Activated T-cell treated with anti-CD3 and anti-CD28 coated beads for 48 hours (primary cell): ENCODE data around the gene UMODL1.
A peak's percentile ranks its signal among the peaks of the same experiment; 100 is the strongest.

Experiments used
- DNase-seq: peaks from one replicate; pipeline ENCODE4 v3.0.0-alpha.2; 2020; ENCODE audit warnings: low read depth

The UMODL1 gene

DNA sequence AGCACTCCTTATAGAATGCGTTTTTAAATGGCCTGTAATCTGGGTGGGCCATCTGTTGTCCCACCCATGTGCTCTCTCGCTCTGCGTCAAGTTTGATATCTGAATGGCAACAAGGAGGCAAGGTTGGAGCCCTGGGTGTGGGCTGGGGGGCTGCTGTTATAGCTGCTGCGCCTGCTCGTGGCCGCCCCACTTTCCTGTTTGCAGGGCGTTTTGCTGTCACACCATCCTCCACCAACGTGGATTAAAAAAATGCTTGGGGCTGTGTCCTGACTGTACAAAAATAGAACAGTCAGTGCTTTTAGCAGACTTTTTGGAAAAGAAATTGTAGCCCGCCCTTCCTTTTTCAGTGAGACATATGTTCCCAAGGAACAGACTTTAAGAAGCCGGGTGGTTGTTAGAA, 25.4 kb downstream of the UMODL1 start:
- no peak for DNase-seq

DNA sequence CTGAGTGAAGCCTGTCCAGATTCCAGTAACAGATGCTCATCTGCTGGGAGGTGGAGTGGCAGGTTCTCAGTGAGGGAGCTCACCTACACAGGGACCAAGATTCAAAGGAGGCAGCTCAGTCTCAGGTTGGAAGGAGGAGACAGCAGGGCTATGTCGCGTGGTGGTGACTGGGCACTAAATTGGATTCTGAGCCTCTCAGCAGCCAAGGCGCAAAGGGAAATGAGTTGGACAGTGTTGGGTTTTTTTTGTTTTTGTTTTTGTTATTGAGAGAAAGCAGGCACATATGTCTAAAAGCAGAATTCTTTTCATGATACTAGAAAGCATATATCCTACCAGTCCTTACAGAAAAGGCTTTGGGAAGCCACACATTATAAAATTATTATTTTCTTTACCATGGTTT, 26.2 kb downstream of the UMODL1 start:
- no peak for DNase-seq

DNA sequence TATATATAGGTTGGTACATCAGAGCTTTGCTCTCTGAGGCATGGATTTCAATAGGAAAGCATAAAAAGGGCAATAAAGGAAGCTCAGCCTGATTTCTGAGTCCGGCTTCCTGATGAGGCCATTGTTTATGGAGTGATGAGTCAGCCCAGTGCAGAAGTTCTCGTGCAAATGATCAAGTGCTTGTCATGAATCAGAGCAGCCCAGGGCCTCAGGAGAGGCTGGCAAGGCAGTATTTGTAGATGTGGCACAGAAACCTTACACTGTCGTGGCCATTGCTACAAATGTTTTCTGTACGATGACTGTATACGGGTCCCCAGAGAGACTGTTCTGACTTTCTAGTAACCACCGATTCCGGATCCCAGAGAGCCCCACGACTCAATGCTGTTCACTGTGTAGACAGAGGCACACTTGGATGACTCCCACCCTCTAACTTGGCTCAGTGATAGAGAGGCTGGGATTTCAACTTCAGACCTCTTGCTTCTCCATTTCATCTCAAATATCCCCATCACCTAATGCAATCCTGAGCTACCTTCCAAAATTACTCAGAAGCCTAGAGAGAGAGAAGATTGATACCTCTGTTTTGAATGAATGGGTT, 26.8 kb downstream of the UMODL1 start:
- no peak for DNase-seq

GRCh38 chr21:42098957-42099505, 27.9 kb downstream of the UMODL1 start:
- DNase-seq, result no peak

DNA sequence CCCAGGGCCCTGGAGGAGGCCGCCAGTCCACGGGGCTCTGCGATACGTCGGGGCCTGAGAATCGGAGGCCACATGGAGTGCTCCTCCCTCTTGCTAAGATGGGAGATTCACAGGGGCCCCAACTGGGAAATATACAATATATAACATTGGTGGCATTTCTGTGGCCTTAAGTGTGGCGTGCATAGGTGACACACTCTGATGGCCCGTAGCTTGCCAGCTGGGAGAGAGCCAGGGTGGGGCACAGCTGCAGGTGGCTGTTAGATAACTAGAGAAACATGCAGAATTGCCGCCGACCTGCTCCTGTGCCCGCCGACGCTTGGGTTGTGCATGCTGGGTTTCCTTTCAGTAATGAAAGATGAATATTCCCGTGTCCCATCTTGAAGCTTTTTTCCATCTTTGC, 30.1 kb downstream of the UMODL1 start:
- no peak for DNase-seq

DNA sequence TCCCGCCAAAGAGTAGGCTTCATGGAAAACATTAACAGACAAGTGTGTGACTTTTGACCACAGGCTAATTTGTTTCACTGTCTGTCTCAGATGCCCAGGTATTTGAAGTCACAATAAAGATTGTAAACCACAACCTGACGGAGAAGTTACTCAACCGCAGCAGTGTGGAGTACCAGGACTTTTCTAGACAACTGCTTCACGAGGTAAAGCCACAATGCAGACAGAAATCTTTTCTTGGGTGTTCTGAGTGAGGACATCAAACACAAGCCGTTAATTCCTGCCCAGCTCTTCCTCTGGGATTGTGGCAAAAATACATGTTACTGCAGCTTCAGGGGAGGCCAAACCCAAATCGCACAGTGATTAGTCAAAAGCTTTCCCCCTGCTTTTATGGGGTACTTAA, 31.0 kb downstream of the UMODL1 start:
- DNase-seq, result no peak

DNA sequence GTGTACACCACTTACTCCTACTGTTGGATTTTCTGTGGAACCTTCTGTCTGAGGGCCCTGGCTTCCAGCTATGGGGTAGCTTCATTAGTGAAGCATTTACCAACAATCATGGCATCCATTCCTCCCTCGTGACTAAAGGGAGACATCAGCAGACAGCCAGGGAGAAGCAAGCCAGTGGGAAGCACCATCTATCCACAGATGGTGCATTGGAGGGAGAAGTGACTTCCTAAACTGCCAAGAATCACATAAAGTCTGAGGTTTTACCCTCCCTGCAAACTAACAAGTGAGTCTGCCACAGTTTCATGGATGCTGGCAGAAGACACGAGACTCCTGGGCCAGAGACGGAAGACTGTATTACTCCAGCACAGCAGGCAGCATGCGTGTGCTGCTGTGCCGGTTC, 31.4 kb downstream of the UMODL1 start:
- no peak for DNase-seq

GRCh38 chr21:42102991-42103390, 31.9 kb downstream of the UMODL1 start:
- DNase-seq, result no peak

- DNase-seq, result no peak
These were observed 32.7 kb downstream of the UMODL1 start for GRCh38 chr21:42103843-42104242.

DNA sequence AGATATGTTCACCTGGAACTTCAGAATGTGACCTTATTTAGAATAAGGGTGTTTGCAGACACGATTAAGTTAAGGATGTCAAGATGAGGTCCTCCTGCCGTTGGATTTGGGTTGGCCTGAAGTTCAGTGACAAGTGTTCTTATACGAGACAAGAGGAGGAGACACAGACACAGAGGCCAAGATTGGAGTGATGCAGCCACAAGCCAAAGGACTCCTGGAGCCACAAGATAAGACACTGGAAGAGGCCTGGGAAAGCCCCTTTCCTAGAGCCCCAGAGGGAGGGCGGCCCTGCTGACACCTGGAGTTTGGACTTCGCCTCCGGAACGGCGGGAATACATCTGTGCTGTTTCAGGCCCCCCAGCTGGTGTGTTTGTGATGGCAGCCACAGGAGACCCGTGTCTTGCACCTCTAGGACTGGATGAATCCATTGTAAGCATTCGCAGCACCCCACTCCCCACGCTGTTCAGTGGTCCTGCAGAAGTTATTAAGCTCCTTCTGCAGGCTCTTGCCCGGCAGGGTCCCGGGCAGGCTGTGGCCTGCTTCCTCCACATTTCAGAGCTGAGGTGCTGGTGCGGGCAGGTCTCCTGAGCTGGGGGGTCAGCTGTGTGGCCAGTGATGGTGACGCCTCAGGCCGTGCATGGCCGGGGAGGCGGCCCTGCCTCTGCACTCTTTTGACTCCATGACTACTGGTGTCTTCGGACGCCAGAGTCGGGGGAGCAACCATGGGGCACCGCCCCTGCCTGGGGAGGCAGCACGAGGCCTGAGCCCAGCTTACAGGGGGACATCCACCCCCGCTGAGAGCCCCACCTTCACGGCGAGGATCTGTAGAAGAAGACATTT, 34.6 kb downstream of the UMODL1 start:
- DNase-seq, result no peak

GRCh38 chr21:42106425-42106824, 35.3 kb downstream of the UMODL1 start:
- DNase-seq, result no peak

DNA sequence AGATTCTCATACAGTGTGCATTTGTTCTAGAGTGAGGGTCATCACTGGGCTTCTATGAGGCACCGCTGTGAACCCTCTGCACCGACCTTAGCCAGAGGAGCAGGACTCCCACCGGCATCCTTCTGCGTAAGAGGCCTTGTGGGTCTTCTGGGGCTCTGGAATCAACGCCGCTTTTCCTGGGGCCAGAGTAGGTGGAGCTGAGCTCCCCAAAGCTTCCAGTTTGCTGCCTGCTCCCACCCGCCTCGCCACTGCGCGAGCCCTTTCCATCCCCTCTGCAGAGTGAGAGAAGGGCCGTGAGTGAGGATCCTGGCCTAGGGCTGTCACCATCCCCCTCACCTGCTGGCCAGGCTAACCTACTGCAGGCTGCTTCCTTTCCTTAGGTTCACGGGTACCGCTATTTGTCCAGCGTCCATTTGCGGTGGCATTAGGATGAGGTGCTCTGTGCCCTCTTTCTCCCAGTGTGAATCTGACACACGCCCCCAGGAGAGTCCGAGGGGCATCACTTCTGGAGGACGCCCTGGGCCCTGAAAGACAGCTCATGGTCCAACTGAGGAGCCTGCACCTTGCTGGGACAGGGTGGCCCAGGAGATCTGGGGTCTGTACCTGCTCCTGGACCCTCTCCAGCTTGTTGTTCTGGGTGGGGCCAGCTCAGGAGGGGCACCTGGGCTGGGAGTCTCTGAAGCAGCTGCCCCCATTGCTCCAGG, 36.2 kb downstream of the UMODL1 start:
- no peak for DNase-seq

- peak; percentile 70 for DNase-seq
These were observed 36.9 kb downstream of the UMODL1 start for GRCh38 chr21:42107881-42108553.

GRCh38 chr21:42108554-42109340, 37.6 kb downstream of the UMODL1 start:
- DNase-seq, result no peak

DNA sequence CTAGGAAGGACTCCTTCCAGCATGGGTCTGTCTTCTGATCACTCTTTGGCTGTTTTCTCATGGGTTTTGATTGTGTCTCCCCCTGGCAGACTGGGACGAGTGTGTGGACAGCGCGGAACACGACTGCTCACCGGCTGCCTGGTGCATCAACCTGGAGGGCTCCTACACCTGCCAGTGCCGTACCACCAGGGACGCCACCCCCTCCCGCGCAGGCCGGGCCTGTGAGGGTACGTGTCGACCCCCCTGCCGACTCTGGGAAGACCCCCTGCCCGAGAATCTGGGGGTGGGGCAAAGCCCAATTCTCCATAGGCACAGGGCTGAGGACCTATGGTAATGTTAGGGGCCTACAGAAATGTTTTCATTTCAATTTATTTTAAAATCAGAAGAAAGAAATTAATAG, 38.4 kb downstream of the UMODL1 start:
- DNase-seq, result no peak

DNA sequence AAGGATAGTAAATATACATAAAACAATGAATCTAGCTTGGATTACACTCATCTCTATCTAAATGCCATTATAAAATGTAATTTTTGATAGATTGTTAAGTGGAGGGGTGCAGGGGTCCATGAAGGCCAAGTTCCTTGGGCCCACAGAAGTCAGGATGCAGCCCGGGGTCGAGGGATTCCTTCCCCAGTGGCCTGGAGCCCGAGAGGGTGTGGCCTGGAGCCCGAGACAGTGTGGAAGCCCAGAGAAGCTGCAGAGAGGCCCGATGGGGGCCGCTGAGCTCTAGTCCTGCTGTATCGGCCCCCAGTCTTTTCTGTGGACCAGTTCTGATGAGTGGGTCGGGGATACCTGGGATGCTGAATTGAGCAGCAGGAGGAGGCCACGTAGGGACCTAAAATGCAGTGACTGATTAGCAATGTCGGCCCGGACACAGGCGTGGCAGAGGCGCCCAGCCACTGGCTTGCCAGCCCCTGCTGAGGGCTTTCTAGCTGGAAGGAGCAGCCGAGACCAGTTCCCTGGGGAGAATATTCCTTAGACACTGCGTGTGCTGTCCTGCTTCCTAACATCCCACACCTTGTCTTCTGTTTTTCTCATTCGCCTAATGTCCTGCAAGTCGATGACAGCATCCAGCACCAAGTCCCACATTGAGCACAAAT, 38.9 kb downstream of the UMODL1 start:
- no peak for DNase-seq

- no peak for DNase-seq
These were observed 39.8 kb downstream of the UMODL1 start for GRCh38 chr21:42110691-42111469.

GRCh38 chr21:42111470-42111743, 40.3 kb downstream of the UMODL1 start:
- no peak for DNase-seq

- no peak for DNase-seq
These were observed 40.7 kb downstream of the UMODL1 start for GRCh38 chr21:42111811-42112210.

- no peak for DNase-seq
These were observed 41.1 kb downstream of the UMODL1 start for GRCh38 chr21:42112238-42112637.
